ENCODE data around the gene SENP2. TPM values are rescaled to one million over a fixed set of nuclear protein-coding genes. Genes with fewer than 3 reads are reported as not detected.
"Not testable (repeated sequence)": the region's sequence is repeated elsewhere in the genome, so short reads cannot be mapped to it uniquely, and the experiment has no call there.

SENP2 gene
- total RNA-seq, 2 donors from 2014 or later, result 30.6 to 38.6 TPM

DNA sequence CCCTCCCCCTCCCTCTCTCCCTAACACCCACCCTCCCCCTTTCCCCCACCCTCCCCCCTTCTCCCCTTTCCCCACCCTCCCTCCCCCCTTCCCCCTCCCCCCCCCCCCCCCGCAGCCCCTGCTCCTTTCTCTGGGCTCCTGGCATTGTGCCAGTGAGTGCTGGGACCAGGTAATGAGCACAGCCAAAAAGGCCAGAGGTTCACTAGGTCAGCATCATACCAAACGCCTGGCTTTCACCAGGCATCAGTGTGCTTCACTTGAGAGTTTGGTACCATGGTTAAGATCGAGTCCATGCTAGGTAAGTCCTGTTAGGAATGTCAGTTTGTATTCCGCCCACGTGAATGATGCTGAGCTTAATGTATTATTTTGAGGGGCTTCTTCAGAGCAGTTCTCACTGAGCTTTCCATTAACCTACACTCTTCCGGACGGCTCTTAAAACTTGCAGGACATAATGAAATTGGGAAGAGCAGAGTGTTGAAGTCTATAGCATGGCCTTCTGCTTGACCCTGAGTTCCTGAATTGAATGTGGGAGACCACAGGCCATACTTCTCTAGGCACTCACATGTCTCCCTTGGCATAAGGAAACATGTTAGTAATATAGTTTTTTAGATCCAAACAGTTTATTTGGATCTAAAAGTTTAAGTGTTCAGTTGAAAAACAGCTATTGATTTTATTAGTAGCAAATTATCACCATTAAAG, 45.6 kb downstream of the SENP2 start:
- ATAC-seq, result no peak
- H3K36me3 Mint-ChIP-seq, result peaks cover 0 to 9% of the 10 kb centered on the region in 2 donors
- H3K9me3 Mint-ChIP-seq, result no peaks in the 10 kb centered on the region
- no peak for DNase-seq (ENCODE audit: low spot score in 2 of 2)
- no peak overlapping the region for H3K27ac Mint-ChIP-seq

DNA sequence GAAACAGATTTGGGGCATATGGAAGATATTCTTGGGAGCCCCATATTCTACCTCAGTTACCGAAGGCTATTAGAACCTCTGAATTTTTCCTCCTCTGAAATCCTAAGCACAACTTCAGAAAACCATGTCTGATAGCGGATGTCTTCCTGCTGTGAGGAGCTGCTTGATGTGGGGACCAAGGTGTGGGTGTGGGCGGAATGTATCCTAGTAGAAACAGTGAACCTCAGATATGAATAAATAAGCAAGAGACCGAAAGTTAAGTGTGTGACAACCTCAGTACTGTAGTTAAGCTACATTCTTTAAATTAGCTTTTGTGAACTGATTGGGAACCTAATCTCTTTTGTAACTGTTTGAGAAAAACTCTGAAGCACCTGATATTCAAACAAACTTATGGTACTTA, 46.9 kb downstream of the SENP2 start:
- H3K27ac Mint-ChIP-seq, result no peak overlapping the region
- no peaks in the 10 kb centered on the region for H3K36me3 Mint-ChIP-seq
- DNase-seq (ENCODE audit: low spot score in 2 of 2) (peak in 1 of 2 donors; percentile 11), ATAC-seq (peak in 1 of 2 donors; percentile 66)
- no peaks in the 10 kb centered on the region for H3K9me3 Mint-ChIP-seq

DNA sequence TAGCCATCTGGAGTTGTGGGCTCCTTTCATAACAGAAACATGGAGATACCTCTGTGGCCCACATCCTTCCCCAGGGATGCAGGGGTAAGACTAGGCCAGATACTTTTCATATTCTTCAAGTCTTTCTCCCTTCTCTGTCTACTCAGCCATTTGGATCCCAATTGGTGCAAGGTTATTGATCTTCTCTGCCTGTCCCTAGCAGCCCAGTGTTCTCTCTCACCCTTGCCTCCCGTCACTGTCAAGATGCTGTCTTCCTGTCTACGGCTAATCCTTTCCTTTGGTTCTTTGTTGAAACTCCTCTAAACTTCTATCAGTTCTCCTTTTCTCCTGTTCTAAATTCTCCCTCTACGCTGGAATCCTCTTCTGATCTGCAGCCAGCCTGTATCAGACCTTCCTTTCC, 51.3 kb downstream of the SENP2 start:
- H3K36me3 Mint-ChIP-seq, result no peaks in the 10 kb centered on the region
- DNase-seq (ENCODE audit: low spot score in 2 of 2) (no peak), ATAC-seq (no peak)
- no peaks in the 10 kb centered on the region for H3K9me3 Mint-ChIP-seq
- no peak overlapping the region for H3K27ac Mint-ChIP-seq

DNA sequence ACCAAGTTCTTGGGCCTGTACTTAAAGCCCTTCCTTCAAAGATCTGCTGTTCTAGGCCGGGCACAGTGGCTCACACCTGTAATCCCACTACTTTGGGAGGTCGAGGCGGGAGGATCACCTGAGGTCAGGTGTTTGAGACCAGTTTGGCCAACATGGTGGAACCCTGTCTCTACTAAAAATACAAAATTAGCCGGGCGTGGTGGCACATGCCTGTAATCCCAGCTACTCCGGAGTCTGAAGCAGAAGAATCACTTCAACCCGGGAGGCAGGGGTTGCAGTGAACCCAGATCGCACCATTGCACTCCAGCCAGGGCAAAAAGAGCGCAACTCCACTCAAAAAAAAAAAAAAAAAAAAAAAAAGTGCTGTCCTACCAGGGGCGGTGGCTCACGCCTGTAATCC, 52.6 kb downstream of the SENP2 start:
- not testable (repeated sequence) for H3K36me3 Mint-ChIP-seq; H3K27ac Mint-ChIP-seq; ATAC-seq; DNase-seq (ENCODE audit: low spot score in 2 of 2); H3K9me3 Mint-ChIP-seq

DNA sequence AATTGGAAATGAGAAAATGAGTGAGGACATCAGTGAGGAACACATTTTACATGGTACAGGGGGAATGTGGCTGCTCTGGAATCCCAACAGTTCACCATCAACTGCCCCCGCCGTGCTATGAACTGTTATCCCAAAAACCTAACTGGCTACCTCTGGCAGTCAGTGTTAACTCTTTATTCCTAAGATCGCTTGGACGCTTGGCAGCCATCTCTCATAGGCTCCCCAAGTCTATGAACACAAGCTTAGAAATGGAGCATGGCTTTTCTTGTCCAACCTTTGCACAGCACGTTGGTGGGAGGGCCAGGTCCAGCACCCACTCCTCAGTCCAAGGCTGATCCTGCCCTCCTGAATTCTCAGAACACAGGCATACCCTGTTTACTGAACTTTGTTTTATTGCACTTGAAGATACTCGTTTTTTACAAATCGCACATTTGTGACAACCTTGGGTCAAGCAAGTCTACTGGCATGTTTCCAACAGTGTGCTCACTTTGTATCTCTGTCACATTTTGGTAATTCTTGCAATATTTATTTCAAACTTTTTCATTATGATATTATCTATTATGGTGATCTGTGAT, 53.6 kb downstream of the SENP2 start:
- ATAC-seq (no peak), DNase-seq (ENCODE audit: low spot score in 2 of 2) (no peak)
- Mint-ChIP-seq H3K9me3 (no peaks in the 10 kb centered on the region), H3K36me3 (no peaks in the 10 kb centered on the region), H3K27ac (no peak overlapping the region)

DNA sequence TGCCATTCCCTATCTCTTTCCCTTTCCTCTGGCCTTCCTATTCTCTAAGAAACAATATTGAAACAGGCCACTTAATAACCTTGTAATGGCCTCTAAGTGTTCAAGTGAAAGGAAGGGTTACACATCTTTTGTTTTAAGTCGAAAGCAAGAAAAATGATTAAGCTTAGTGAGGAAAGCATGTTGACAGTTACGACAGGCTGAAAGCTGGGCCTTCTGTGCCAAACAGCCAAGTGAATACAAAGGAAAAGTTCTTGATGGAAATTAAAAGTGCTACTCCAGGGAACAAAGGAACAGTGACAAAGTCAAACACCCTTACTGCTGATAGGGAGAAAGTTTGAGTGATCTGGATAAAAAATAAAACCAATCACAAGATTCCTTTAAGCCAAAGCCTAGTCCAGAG, 54.2 kb downstream of the SENP2 start:
- no peaks in the 10 kb centered on the region for H3K9me3 Mint-ChIP-seq
- H3K27ac Mint-ChIP-seq, result no peak overlapping the region
- ATAC-seq (no peak), DNase-seq (ENCODE audit: low spot score in 2 of 2) (no peak)
- H3K36me3 Mint-ChIP-seq, result no peaks in the 10 kb centered on the region

DNA sequence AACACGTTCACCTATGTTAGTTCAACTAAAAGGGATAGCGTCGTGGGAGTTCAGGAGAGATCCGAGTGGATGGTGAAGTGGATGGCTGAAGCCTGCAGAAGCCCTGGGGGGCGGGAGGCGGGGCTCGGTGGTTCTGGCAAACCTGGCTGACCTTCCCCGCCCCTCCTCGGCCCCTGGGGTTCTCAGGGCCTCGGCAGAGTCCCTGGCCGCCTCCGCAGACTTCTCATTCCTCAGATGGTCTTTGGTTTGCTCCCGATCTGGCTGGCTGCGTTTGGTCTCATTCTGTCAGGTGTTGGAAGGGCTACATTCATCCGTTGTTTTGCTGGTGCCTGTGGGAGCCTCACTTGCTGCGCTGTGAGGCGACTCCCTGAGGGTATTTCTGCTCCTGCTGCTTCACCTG, 59.1 kb downstream of the SENP2 start:
- not testable (repeated sequence) for DNase-seq (ENCODE audit: low spot score in 2 of 2); ATAC-seq; H3K27ac Mint-ChIP-seq; H3K9me3 Mint-ChIP-seq; H3K36me3 Mint-ChIP-seq

DNA sequence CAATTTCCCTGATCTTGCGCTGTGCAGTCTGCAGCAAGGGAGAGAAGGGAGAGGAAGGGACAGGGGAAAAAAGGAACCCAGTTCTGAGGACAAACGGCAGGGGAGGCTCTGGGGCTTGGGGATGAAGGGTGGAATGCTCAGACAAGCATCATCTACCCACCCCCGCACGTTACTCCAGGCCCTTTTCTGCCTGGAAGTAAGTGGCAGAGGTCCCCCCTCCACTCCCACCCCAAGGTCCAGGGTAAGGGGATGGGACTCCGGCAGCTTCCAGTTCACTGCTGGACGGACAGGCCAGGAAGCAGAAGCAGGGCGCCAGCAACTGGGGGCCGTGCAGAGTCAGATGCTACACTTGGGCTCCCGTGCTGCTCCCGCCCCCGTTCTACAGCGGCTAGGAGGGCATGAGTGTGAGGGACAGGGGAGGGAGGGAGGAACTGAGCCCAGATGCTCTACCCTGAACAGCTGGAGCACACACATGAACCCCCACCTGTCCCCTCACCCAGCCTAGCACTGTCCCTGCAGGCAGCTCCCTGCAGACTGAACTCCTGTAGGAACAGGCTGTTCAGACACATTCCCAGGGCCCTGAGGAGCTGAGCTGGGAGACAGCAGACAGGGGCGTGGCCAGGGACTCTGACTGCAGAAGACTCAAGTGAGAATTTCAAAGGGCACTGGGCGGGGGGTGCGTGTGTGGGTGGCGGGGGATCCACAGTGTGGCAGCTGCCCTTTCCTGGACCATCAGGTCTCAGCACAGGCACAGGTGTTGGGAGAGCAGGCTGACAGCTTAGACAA, 59.7 kb downstream of the SENP2 start:
- no peak for ATAC-seq
- no peak for DNase-seq (ENCODE audit: low spot score in 2 of 2)
- no peaks in the 10 kb centered on the region for H3K36me3 Mint-ChIP-seq
- H3K27ac Mint-ChIP-seq, result peak overlapping the region in 1 of 2 donors; percentile 24
- H3K9me3 Mint-ChIP-seq, result no peaks in the 10 kb centered on the region

DNA sequence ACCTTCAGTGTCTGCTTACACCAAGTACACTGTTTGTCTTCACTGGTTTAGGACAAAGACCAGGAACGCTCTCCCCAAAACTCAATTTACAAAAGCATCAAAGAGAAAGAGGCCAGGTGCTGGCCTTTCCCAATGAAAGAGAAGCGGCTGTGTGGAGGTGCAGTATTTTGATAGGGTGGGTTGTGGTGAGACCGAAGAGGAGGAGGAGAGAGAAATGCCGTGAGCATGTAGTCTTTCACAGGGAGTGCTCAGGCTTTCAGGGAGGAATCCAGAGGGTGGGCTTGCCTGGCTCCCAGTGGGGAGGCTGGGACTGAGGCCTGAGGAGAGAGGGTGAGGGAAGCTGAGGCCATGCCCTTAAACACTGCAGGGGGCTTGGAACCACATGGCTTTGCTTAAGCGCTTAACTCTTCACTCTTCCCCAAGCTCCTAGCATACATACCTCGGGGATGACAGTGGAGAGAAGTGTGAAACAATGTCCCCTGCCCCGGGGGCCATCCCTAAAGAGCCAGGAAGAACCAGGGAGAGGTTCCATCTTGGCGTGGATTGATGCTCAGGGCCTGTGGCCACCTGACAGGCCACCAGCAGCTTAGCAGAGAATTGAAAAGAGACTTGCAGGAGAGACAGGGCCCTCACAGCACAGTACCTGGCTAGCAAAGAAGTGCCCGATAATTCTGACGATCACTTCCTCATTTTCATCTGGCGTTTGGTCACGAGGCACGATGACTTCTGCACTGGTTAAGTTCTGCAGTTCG, 60.5 kb downstream of the SENP2 start:
- ATAC-seq (no peak), DNase-seq (ENCODE audit: low spot score in 2 of 2) (no peak)
- no peaks in the 10 kb centered on the region for H3K9me3 Mint-ChIP-seq
- H3K27ac Mint-ChIP-seq, result peak overlapping the region in 1 of 2 donors; percentile 24
- no peaks in the 10 kb centered on the region for H3K36me3 Mint-ChIP-seq

DNA sequence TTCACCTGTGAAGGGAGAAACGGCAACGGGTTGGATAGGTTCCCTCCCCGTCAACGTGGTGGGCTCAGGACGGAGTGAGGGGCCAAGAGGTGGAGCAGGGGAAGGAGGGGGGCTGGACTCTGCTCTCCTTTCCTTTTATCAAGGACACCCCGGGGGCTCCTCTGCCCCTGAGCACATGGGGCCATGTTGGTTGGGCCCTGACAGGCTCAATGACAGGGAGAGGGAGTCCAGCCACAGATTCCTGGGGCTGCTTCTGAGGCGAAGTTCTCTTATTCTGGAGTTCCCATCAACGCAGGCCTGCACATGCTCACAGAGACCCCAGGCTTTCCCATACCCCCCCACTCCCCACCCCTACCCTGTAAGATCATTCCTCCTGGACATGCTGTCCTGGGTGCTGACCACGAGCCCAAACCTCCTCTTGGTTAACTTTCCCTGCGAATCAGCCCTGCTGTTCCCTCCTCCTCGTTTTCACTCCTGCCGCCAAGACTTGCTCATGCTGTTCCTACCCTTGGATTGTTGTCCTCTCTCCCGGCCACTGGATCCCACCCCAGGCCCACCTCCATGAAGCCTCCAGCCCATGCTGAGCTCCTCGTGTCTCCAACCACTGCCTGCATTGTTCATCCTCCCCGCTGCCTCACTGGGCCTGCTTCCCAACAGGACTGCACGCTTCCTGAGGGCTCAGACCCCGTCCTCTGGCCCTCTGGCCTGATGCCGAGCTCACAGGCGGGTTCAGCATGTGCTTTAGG, 61.2 kb downstream of the SENP2 start:
- no peak overlapping the region for H3K27ac Mint-ChIP-seq
- H3K9me3 Mint-ChIP-seq, result no peaks in the 10 kb centered on the region
- no peak for ATAC-seq
- no peak for DNase-seq (ENCODE audit: low spot score in 2 of 2)
- H3K36me3 Mint-ChIP-seq, result no peaks in the 10 kb centered on the region

DNA sequence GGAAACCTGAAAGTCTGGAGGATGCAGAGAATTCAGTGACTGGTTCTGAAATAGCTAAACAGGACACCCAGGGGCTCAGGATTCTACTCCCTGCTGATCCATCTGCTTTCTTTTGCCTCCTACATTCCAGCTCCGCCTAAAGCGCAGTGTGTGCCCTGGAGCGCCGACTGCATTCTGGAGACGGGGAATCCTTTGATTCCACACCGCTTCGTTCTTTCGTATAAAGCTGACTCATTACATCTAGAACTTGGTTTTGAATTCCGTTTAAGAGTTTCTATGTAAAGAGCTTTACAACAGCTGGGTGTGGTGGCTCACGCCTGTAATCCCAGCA, 61.8 kb downstream of the SENP2 start:
- Mint-ChIP-seq H3K9me3 (no peaks in the 10 kb centered on the region), H3K36me3 (no peaks in the 10 kb centered on the region)
- no peak for ATAC-seq

DNA sequence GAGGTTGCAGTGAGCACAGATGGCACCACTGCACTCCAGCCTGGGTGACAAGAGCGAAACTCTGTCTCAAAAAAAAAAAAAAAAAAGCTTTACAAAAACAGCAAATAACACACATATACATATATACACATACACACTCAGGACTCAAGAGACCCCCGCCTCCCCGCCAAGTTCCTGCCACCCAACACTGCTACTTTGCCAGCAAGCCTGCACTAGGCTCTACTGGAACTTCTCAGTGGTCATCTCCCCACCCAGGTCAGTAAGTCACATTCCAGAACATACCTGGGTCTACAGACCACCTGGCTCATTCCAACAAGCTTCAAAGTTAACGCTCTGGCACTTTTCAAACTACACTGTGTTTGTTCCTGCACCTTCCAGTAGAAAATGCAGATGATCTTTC, 62.3 kb downstream of the SENP2 start:
- H3K27ac Mint-ChIP-seq, result no peak overlapping the region
- ATAC-seq (no peak), DNase-seq (ENCODE audit: low spot score in 2 of 2) (no peak)
- H3K9me3 Mint-ChIP-seq, result no peaks in the 10 kb centered on the region
- no peaks in the 10 kb centered on the region for H3K36me3 Mint-ChIP-seq

More for the DNA sequence above, 61.8 kb downstream of the SENP2 start:
- DNase-seq (ENCODE audit: low spot score in 2 of 2), result no peak
- H3K27ac Mint-ChIP-seq, result no peak overlapping the region

DNA sequence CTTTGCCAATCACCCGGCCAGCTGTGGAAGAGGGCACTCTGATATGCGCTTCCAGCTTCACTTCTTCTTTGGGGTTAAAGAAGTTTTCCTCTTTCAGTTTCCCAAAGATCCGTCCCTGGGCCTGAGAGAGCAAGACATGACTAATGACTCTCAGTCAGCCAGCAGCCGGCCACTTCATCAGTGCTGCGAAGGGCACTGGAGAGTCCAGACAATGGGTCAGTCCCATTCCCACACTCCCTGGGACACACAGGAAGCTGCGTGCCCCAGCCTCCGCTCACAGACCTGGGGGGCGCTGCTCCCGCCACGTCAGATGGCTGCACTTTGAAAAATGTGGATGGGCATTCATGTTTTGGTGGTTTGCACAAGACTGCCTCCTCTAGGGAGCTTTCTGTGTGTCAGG, 63.3 kb downstream of the SENP2 start:
- ATAC-seq (no peak), DNase-seq (ENCODE audit: low spot score in 2 of 2) (no peak)
- Mint-ChIP-seq H3K36me3 (no peaks in the 10 kb centered on the region), H3K27ac (no peak overlapping the region), H3K9me3 (no peaks in the 10 kb centered on the region)

DNA sequence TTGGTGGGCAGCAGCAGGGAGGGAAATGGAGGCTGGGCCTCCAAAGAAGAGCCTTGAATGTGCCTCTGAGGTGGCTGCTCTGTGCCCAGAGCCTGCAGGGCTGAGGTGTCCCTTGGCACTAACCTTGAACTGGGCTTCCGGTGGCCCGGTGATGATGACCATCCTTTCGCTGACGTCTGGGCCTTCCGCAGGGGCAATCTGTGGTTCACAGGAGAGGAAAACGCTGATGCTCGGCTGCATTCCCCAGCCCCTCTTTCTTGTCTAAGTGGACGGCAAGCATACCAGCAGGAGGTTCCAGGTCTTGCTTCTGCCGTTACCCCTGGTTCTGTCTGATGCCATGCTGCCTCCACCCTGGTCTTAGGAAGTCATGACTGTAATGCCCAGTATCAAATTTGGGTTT, 65.9 kb downstream of the SENP2 start:
- Mint-ChIP-seq H3K27ac (no peak overlapping the region), H3K36me3 (no peaks in the 10 kb centered on the region), H3K9me3 (no peaks in the 10 kb centered on the region)
- no peak for ATAC-seq
- no peak for DNase-seq (ENCODE audit: low spot score in 2 of 2)

DNA sequence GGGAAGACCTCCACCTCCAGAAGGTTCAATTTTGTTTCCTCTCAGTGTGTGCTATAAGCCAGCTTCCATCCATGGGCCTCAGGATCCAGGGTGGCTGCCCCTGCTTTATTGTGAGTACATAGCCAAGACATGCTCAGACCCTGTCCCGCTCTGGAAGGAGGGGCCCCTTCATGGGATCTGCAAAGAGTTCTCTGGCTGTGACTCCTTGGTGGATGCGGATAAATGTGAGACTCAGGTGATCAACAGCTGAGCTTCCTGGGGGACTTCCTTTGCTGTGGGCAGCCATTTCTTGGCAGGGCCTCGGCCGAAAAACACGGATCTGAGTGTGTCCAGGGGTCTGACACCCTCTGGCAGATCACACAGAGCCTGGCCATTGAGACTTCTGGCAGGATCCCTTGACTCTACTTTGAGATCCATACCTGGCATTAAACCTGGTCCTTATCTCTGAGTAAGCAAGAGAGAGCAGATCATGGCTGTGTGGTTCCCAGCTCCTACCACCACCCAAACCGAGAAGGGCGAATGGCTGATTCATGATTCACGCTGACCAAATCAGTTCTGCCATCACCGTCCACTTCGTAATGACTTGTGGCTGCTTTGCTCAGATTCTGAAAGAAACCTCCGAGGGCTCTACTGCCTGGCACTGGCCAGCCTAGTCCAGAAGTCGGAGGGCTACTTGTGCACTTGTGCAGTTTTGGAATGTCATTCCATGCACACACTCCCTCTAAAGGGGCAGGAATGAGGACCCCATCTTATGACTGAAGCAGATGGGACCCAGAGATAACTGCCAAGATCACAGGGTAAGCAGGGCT, 68.1 kb downstream of the SENP2 start:
- H3K9me3 Mint-ChIP-seq, result no peaks in the 10 kb centered on the region
- DNase-seq (ENCODE audit: low spot score in 2 of 2), result no peak
- H3K27ac Mint-ChIP-seq, result no peak overlapping the region
- no peak for ATAC-seq
- no peaks in the 10 kb centered on the region for H3K36me3 Mint-ChIP-seq

DNA sequence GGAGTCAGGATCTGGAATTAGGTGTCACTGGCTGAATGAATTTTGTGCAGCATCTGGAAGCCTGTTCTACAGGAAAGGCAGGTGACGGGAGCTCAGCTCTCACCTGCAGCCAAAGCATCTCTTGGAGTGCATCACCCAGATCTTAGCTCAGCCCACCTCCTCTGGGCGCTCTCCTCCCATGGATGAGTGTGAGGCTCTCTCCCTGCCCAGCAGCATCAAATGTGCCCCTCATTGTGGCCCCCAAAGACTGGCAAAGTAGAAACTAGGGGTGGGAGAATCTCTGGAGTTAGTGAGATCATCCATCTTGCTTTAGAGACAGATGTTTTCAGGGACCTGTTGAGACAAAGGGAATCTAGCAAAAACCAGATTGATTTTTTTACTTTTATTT, 68.7 kb downstream of the SENP2 start:
- ATAC-seq, result no peak
- DNase-seq (ENCODE audit: low spot score in 2 of 2), result no peak
- Mint-ChIP-seq H3K36me3 (no peaks in the 10 kb centered on the region), H3K27ac (no peak overlapping the region), H3K9me3 (no peaks in the 10 kb centered on the region)
